Measurements from ENCODE around the gene MISP. TPM values are rescaled to one million over a fixed set of nuclear protein-coding genes. Genes with fewer than 3 reads are reported as not detected.
"Not testable (repeated sequence)": the region's sequence is repeated elsewhere in the genome, so short reads cannot be mapped to it uniquely, and the experiment has no call there.

Gene MISP
- total RNA-seq, 3 donors from 2014 or later, result 0.16 to 3.6 (median 2.5) TPM

GRCh38 chr19:738509-739128 lies 12.3 kb upstream of the MISP start:
- Histone ChIP-seq H3K27ac (no peak overlapping the region), H3K4me3 (no peak overlapping the region), H3K27me3 (no peaks in the 10 kb centered on the region), H3K4me1 (no peaks in the 10 kb centered on the region), H3K9me3 (peaks cover 0 to 6% of the 10 kb centered on the region in 2 donors), H3K36me3 (no peaks in the 10 kb centered on the region)
- intact Hi-C loops (cut with DNase I; ENCODE audit: low total_unique reads), result no loop called here
- no peak for TF ChIP-seq POLR2AphosphoS5 (IDR thresholded peaks at IDR 0.05)
- TF ChIP-seq CTCF (IDR thresholded peaks at IDR 0.05), result no peak
- TF ChIP-seq POLR2A (IDR thresholded peaks at IDR 0.05), result no peak
- DNase-seq (ENCODE audit: low spot score in 2 of 2), result no peak

- no peak overlapping the region for H3K27ac ChIP-seq
- no peak for DNase-seq (ENCODE audit: low spot score in 2 of 2)
- no peaks in the 10 kb centered on the region for H3K36me3 ChIP-seq
- intact Hi-C loops (cut with DNase I; ENCODE audit: low total_unique reads), result no loop called here
- H3K9me3 ChIP-seq, result peaks cover 9 to 16% of the 10 kb centered on the region in 2 donors
- H3K4me3 ChIP-seq, result no peak overlapping the region
- no peak for TF ChIP-seq POLR2AphosphoS5 (IDR thresholded peaks at IDR 0.05)
- TF ChIP-seq POLR2A (IDR thresholded peaks at IDR 0.05), result no peak
- TF ChIP-seq CTCF (IDR thresholded peaks at IDR 0.05), result no peak
- H3K4me1 ChIP-seq, result no peaks in the 10 kb centered on the region
- no peaks in the 10 kb centered on the region for H3K27me3 ChIP-seq
These were observed 10.8 kb upstream of the MISP start for GRCh38 chr19:739998-740715.

- DNase-seq (ENCODE audit: low spot score in 2 of 2); H3K36me3 ChIP-seq; H3K4me1 ChIP-seq; H3K27ac ChIP-seq; H3K27me3 ChIP-seq; H3K4me3 ChIP-seq; intact Hi-C loops (cut with DNase I; ENCODE audit: low total_unique reads): not testable (repeated sequence)
- H3K9me3 ChIP-seq, result peaks cover 9 to 17% of the 10 kb centered on the region in 2 donors
These were observed 10.0 kb upstream of the MISP start for GRCh38 chr19:740816-741505.

- H3K9me3 ChIP-seq, result peaks cover 9 to 20% of the 10 kb centered on the region in 2 donors
- no peaks in the 10 kb centered on the region for H3K27me3 ChIP-seq
- TF ChIP-seq CTCF (IDR thresholded peaks at IDR 0.05) (no peak), POLR2A (IDR thresholded peaks at IDR 0.05) (no peak), POLR2AphosphoS5 (IDR thresholded peaks at IDR 0.05) (no peak)
- intact Hi-C loops (cut with DNase I; ENCODE audit: low total_unique reads), result no loop called here
- H3K27ac ChIP-seq, result no peak overlapping the region
- H3K4me3 ChIP-seq, result no peak overlapping the region
- DNase-seq (ENCODE audit: low spot score in 2 of 2), result no peak
- H3K36me3 ChIP-seq, result no peaks in the 10 kb centered on the region
- H3K4me1 ChIP-seq, result no peaks in the 10 kb centered on the region
These were observed 9.3 kb upstream of the MISP start for GRCh38 chr19:741506-742131.

- no peak overlapping the region for H3K4me3 ChIP-seq
- DNase-seq (ENCODE audit: low spot score in 2 of 2), result no peak
- TF ChIP-seq POLR2A (IDR thresholded peaks at IDR 0.05) (no peak), CTCF (IDR thresholded peaks at IDR 0.05) (no peak), POLR2AphosphoS5 (IDR thresholded peaks at IDR 0.05) (no peak)
- H3K27me3 ChIP-seq, result no peaks in the 10 kb centered on the region
- no peaks in the 10 kb centered on the region for H3K36me3 ChIP-seq
- no peak overlapping the region for H3K27ac ChIP-seq
- H3K4me1 ChIP-seq, result no peaks in the 10 kb centered on the region
- peaks cover 9 to 28% of the 10 kb centered on the region in 2 donors for H3K9me3 ChIP-seq
- intact Hi-C loops (cut with DNase I; ENCODE audit: low total_unique reads), result no loop called here
These were observed 8.3 kb upstream of the MISP start for GRCh38 chr19:742540-743075.

All from breast epithelium (tissue), 4 donors.